Spleen (tissue), 7 donors: ENCODE measurements around the gene MRPL54.

Experiments
- POLR2A ChIP-seq, 3 donors: fragments of 450-650 bp; IDR thresholded peaks; one replicate each; pipeline ENCODE4 v1.5.1; 2017; ENCODE audit warnings: antibody characterized with exemption in 3 of 3, mild to moderate bottlenecking in 1 of 3
- TF ChIP-seq, protein P1 (sequence below), 11 experiments: fragments of 200-600 bp in 7 of 11; fragments of 450-650 bp in 4 of 11; sonication (generic) in 4 of 11; IDR thresholded peaks in 8 of 11; conservative IDR thresholded peaks in 3 of 11; 1 replicate in 7 of 11; 2 replicates in 4 of 11; pipeline versions ENCODE4 v1.4.0 to v1.8.0; 2016 to 2021; ENCODE audit warnings: antibody characterized with exemption in 11 of 11, inconsistent platforms in 4 of 11, mild to moderate bottlenecking in 1 of 11
- donor health status: DM: no; HTN: no; CAD: no; lungs with moderate emphysema.
- donor health status: DM: no; HTN: no; CAD: no.
- donor health status: DM: no; HTN: no; CAD: no.

DNA sequence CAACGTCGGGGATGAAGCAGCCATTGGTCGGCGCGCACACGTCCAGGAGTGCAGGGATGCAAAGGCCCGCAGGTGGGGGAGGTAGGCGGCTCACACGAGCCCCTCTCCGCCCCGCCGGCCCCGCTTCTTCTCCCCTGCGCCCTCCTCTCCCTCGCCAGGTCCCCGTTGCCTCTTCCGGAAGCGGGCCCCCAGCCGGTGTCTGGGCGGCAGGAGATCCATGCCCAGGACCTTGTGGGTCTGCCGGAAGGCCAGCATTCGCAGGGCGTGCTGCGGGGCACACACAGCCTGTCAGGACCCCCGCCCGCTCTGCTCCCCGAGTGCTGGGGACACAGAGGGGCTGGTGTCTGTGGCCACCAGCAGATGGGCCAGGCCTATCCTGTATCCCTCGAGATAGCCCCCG lies 43.4 kb downstream of the MRPL54 start:
- TF ChIP-seq, protein P1, sequence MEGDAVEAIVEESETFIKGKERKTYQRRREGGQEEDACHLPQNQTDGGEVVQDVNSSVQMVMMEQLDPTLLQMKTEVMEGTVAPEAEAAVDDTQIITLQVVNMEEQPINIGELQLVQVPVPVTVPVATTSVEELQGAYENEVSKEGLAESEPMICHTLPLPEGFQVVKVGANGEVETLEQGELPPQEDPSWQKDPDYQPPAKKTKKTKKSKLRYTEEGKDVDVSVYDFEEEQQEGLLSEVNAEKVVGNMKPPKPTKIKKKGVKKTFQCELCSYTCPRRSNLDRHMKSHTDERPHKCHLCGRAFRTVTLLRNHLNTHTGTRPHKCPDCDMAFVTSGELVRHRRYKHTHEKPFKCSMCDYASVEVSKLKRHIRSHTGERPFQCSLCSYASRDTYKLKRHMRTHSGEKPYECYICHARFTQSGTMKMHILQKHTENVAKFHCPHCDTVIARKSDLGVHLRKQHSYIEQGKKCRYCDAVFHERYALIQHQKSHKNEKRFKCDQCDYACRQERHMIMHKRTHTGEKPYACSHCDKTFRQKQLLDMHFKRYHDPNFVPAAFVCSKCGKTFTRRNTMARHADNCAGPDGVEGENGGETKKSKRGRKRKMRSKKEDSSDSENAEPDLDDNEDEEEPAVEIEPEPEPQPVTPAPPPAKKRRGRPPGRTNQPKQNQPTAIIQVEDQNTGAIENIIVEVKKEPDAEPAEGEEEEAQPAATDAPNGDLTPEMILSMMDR (IDR thresholded peaks at IDR 0.05 in 8 of 11, conservative IDR thresholded peaks at IDR 0.05 in 3 of 11), result no peak
- no peak for TF ChIP-seq POLR2A (IDR thresholded peaks at IDR 0.05)
